GM19438 (cell line): ENCODE results near the gene SNAPC2.
"Not testable (repeated sequence)": the region's sequence is repeated elsewhere in the genome, so short reads cannot be mapped to it uniquely, and the experiment has no call there.

ENCODE experiments used
- ATAC-seq: cut with Tn5 transposase; IDR thresholded peaks from one replicate; pipeline ENCODE4 v1.9.1; 2021; ENCODE audit warnings: low read depth; ENCODE audit not compliant: unreplicated experiment

The SNAPC2 gene

DNA sequence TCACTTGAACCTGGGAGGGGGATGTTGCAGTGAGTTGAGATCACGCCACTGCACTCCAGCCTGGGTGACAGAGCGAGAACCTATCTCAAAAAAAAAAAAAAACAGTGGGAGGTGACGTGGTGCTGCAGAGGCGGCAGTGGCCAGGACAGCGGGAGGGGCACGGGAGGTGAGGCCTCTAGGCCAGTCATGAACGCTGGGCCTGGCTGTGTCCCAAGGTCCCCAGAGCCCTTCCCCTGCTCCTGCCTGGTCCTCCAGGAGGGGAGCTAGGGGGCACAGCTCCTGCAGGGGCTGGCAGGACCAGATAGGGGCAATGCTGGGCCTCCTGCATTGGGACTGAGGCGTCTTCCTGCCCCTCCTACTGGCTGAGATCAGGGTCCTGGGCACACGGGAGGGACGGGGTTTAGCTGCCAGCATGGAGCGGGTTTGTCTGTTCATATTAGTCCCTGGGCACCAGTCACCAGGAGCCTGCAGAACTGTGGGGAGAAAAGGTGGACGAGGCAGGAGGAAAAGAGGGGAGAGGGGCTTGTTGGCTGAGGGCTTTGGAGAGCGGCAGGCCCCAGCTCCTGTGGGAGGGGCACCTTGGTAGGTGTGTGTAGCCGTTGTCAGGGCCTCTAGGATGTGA, 11.9 kb upstream of the SNAPC2 start:
- no peak for ATAC-seq

DNA sequence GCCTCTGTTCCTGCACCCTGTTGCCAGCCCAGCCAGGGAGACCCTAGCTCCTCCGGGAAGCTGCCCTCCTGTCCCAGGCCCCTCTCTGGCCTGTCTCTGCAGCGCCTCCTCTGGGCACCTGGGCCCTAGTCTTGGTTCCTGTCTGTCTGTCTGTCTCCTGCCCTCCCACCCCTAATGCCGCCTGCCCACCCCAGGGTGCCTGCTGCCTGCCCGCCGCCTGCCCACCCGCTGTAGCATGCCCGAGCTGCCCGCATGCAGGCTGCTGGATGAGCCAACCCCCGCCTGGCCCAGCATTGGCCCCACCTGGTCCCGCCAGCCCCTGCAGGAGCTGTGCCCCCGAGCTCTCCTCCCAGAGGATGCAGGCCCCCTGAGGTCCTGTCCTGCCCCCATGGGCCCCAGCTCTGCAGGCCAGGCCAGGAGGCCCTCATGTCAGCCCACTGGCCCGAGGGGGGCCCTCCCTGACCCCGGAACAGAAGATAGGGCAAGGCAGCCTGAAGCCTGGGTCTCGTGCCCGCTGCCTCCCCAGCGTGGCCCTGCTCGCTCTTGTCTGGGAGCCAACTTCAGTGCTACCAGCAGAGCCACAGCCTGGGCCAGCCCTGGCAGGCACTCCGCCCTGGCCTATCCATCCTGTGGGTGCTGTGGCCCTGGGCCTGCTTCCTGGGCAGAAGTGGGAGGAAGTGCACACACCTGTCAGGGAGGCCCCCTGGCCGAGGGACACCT, 11.2 kb upstream of the SNAPC2 start:
- ATAC-seq, result no peak

DNA sequence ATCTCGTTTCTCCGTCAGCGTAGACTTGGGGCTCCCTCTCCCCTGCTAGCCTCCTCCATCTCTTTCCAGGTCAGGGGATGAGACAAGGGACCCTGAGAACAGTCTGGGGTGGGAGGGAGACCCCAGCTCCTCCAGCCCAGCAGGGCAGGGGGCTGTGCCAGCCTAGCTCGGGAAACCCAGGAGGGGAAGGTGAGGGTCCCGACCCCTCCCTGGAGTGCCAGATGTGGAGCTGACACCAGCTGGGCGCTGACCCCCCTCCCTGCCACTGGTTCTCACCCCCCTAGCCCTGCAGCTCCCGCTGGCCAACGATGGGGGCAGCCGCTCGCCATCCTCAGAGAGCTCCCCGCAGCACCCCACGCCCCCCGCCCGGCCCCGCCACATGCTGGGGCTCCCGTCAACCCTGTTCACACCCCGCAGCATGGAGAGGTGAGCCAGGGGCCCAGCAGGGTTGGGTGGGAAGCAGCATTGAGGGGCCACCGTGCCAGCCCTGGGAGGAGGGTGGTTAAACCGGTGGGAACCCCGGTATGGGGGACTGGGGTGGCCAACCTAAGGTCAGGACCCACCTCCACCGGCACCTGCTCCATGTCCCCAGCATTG, 10.6 kb upstream of the SNAPC2 start:
- no peak for ATAC-seq

DNA sequence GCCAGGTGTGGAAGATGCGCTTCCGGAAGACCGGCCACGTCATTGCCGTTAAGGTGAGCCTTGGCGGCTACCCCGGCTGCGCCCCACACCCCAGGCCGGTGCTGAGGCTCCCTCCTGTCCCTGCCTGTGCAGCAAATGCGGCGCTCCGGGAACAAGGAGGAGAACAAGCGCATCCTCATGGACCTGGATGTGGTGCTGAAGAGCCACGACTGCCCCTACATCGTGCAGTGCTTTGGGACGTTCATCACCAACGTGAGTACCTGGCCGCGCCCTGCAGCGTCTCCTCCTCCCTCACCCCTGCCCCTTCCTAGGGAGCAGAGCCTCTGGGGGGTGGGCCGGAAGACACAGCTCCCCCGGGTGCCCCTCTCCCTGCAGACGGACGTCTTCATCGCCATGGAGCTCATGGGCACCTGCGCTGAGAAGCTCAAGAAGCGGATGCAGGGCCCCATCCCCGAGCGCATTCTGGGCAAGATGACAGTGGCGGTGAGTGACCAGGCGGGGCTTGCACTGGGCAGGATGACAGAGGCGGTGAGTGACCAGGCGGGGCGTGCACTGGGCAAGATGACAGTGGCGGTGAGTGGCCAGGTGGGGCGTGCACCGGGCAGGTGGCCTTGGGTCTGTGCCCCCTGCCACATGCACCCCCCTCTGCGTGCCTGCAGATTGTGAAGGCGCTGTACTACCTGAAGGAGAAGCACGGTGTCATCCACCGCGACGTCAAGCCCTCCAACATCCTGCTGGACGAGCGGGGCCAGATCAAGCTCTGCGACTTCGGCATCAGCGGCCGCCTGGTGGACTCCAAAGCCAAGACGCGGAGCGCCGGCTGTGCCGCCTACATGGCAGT, 9.6 kb upstream of the SNAPC2 start:
- ATAC-seq, result no peak

DNA sequence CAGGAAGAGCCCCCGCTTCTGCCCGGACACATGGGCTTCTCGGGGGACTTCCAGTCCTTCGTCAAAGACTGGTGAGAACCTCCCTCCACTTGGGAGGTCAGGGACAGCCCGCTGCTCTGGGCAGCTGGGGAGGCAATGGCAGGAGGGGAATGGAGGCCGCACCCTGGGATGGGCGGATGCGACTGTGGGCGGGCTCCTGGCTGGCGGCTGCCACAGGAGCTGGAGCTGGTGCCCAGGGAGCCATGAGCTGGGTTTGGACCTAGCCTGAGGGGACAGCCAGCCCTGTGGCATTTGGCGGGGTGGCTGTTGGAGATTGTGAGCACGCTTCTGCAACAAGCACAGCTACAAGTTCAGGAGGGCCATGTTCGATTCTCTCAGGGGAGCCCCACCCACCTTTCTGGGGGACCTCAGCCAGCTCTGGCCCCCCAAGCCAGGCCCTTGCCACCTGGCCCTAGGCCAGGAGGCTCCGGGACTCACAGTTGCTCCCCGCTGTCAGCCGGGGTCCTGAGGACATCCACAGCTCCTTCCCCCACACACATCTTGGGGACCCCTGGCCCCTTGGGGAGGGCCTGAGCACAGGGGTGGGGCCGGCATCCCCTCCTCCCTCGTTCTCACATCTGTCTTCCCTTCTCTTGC, 8.5 kb upstream of the SNAPC2 start:
- ATAC-seq, result no peak

DNA sequence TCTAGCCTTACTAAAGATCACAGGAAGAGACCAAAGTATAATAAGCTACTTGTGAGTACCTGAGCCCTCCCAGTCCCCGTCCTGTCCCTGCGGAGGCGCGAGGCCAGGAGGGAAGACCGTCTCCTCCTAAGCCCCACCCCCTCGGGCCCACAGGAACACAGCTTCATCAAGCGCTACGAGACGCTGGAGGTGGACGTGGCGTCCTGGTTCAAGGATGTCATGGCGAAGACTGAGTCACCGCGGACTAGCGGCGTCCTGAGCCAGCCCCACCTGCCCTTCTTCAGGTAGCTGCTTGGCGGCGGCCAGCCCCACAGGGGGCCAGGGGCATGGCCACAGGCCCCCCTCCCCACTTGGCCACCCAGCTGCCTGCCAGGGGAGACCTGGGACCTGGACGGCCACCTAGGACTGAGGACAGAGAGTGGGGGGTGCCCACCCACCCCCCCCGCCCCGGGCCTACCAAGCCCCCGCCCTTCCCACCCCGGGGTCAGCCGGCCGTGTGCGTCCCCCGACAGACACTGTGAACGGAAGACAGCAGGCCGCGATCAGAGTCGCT, 7.9 kb upstream of the SNAPC2 start:
- ATAC-seq, result no peak

DNA sequence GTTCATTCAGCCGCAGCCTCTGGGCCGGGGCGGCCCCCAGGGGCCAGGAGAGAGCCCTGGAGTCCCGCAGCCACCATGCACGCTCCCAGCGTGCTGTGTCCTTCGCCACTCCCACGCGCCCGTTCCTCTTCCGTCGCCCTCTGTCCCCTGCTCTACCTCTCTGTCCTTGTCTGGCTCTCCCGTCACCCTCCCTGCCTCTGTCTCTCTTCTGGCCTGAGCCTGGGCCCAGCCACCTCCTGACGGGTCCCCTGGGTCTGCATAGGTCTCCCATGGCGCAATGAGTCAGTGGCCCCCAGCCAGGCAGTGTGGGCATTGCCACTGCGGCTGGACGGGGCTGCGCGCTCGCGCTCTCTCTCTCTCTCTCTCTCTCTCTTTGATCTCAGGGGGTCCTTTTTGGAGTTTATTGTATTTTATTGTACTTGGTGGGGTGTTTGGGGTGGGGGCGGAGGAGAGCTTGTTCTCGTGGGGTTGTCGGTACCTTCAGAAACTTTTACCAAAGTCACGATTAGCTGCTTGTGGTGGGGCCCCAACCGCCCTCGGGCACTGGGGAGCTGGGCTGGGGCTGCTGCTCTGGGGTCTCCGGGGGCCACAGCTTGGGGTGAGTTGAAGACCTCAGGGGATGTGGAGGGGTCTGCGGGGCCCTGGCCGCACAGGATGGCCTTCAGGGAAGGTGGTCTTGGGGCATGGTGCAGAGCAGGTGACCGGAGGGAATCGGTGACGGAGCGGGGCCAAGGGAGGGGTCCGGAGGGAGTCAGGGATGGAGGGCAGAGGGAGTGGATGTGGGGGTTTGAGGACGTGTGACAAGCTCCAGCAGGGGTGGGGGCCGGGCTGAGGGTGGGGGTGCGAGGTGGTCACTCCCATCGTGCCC, 7.2 kb upstream of the SNAPC2 start:
- ATAC-seq, result no peak

DNA sequence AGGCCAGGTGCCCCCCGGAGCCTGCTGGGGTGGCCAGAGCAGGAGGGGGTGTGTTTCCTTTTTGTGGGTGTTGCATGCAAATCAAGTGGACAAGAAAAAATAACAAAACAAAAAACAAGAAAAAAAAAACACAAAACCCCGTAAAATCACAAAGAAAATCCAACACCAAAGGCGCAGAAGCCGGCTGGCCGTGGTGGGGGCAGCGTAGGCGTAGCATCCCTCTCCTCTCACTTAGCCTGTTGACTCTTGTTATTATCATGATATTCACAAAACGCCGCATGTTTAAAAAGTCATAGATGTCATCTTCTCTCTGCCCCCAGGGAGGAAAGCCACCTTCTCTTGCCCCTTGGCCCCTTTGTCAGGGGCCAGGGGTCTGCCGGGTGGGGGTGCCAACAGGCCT, 6.5 kb upstream of the SNAPC2 start:
- no peak for ATAC-seq

DNA sequence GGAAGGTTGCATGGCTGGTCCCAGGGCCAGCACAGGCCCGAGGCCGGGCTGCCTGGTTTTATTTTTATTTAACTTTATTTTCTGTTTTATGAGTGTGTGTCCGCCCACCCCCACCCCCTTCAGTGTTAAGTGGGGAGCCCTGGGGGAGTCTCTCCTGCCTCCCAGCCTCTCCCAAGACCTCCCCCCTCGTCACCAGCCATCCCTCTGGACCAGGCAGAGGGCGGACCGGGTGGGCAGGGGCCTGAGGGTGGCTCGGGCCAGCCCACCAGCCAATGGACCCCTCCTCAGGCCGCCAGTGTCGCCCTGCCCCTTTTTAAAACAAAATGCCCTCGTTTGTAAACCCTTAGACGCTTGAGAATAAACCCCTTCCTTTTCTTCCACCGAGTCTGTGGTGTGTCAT, 6.0 kb upstream of the SNAPC2 start:
- ATAC-seq, result no peak

DNA sequence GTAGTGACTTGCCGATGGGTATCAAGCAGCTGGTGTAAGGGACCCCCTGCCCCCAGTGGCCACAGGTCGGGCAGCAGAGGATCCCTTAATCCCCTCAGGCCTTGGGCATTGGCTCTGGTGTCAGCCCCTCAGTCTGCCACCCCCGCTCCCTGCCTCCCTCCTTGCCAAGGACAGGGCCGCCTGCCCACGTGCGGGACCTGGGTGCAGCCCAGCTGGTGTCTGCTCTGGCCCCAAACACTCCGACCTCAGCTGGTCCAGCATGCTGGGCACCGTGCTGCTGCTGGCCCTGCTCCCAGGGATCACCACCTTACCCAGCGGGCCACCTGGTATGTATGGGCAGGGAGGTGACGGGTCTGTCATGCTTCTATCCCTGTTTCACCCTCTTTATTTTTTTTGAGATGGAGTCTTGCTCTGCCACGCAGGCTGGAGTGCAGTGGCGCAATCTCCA, 5.5 kb upstream of the SNAPC2 start, which contains the start of gene TGFBR3L:
TSS of gene TGFBR3L (plus strand) at position 233 of the 448 bp plus-strand sequence.
- ATAC-seq, result no peak

DNA sequence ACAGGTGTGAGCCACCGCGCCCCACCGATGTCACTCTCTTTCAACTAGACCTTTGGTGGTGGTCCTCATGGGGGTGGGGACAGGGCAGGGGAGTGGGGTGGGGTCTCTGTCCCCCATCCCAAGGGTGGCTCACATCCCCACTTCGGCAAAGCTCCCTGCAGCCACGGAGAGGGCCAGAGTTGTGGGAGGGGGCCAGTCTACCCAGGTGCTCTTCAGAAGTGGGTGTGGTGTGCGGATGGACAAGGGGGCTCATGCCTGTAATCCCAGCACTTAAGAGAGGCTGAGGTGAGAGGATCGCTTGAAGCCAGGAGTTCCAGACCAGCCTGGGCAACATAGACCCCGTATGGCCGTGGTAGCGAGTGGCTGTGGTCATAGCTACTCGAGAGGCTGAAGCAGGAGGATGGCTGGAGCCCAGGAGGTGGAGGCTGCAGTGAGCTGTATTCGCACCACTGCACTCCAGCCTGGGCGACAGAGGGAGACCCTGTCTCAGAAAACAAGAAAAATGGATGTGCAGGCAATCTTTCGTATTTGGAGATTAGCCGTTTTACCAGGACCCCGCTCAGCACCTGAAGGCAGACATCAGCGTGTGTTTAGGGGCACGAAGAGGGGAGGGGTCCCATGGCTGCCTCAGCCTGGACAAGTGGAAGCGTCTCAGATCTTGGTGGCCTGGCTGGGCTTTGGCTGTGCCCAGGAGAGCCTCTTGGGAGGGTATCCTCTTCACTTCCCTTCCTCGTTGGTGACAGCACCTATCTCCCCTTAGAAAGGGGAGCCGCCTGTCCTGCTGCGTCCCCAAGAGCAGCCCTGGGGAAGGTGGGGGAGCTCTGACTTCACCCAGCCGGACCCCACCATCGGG, 4.7 kb upstream of the SNAPC2 start:
- no peak for ATAC-seq

DNA sequence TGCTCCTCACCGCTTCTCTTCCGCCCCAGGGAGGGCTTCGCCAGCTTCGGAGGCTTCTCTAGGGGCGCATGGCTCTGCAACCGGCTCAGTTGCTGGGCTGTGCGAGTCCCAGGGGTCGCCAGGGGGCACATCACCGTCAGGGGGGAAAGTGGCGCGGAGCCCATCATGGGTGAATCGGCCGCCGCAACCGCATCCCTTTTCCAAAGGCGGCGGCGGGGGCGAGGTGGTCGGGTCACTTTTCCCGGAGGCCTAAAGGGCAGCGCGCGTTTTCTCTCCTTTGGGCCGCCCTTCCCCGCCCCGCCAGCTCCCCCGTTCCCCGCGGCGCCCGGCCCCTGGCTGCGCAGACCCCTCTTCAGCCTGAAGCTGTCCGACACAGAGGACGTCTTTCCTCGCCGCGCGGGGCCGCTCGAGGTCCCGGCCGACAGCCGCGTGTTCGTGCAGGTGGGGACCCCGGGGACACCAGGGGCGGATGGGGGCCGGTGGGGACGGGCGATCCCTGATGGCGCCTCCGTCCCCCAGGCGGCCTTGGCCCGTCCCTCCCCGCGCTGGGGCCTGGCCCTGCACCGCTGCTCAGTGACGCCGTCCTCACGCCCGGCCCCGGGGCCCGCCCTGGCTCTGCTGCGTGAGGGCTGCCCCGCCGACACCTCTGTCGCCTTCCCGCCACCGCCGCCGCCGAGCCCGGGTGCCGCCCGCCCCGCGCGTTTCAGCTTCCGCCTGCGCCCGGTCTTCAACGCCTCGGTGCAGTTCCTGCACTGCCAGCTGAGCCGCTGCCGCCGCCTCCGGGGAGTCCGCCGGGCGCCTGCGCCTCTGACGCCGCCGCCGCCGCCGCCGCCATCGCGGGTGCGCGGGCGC, 3.8 kb upstream of the SNAPC2 start:
- ATAC-seq, result no peak

DNA sequence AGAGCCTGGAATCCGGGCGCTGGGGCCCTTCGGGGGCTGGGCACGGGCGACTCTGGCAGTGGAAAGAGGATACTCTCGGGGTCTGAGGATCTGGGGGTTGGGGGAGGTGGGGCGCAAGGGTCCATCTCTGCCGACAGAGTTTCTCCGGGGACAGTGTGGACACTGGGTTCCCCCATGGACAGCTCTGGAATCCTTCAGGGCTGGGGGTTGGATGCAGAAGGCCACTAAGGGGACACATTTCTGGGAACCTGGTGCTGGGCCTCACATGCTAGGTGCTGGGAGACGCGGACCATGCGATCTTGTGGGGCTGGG, 3.2 kb upstream of the SNAPC2 start:
- no peak for ATAC-seq

DNA sequence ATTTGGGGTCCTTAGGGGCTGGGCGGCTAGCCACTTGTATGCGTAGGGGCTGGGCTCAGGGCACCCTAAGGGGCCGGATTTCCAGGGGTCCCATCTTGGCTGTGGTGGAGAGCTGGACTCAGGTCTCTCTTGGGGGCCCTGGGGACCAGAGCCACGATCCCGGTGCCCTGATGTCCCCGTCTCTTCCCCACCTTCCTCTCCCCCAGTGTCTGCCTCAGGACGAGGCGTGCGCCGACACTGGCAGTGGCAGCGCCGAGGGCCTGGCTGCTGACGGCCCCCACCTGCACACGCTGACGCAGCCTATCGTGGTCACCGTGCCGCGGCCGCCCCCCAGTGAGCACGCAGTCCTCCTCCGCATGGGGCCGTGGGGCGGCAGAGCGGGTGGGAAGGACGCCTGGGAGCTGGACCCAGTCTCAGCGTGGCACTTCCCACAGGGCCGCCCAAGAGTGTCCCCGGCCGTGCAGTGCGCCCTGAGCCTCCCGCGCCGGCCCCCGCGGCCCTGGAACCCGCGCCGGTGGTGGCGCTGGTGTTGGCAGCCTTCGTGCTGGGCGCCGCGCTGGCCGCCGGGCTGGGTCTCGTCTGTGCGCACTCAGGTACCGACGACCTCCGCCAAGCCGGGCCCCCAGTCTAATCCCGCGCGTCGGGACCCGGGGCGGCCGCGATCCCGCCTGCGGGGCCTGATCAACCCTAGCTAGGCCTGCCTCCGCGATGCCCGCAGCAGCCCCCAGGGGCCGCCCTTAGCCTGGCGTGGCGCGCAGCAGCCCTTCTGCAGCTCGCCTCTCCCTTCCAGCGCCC, 2.7 kb upstream of the SNAPC2 start:
- ATAC-seq, result no peak

DNA sequence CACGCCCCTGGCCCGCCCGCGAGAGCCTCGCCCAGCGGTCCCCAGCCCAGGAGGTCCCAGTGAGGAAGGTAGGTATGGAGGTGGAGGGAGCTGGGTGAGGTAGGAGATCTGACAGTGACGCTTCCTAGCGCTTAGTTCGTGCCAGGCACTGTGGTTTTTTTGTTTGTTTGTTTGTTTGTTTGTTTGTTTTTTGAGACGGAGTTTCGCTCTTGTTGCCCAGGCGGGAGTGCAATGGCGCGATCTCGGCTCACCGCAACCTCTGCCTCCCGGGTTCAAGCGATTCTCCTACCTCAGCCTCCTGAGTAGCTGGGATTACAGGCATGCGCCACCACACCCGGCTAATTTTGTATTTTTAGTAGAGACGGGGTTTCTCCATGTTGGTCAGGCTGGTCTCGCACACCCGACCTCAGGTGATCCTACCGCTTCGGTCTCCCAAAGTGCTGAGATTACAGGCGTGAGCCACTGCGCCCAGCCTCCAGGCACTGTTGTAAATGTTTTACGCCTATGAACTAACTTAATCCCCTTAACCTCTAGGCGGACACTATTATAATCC, 2.0 kb upstream of the SNAPC2 start:
- not testable (repeated sequence) for ATAC-seq

DNA sequence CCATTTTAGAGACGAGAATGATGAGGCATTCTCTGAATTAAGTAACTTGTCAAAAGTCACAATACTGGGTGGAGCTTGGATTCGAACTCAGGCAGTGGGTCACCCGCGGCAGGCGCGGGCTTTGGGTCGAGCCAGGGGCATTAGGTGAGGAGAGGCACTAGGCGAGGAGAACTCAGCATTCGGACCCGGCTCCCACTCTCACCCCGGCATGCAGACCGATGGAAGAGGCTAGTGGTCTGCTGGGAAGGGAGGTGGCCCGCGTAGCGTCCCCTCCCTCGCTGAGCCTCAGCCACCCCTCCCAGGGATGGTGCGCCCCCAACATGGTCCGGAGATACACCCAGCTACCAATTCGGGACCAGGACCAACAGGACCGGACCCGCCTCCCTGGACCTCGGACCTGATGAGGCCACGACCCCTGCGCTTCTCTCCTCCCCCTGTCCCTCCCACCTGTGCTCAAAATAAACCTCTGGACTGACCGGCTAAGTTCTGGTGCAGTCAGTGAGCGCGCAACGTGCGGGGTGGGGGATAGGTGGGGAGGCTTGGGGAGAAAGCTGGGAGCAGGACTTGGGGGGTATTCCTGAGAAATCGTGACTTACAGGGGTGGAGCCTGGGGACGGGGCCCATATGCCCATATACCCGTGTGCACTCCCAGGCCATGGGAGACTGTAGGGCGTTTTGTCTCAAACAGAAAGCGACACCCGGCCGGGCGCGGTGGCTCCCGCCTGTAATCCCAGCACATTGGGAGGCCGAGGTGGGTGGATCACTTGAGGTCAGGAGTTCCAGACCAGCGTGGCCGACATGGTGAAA, 1.3 kb upstream of the SNAPC2 start:
- ATAC-seq, result no peak
